Measurements from ENCODE around the gene SIM2. TPM values are rescaled to one million over a fixed set of nuclear protein-coding genes. Genes with fewer than 3 reads are reported as not detected.

Gene SIM2
- total and polyA plus RNA-seq, 2 experiments from 2014 or later: 0.16 to 0.49 TPM

GRCh38 chr21:36743446-36743845, 44.5 kb downstream of the SIM2 start (continued):
- no peak for TF ChIP-seq ZNF462 (CRISPR knock-in tag; IDR thresholded peaks at IDR 0.05)
- TF ChIP-seq EZH2 (IDR thresholded peaks at IDR 0.05; ENCODE audit: low read depth, unreplicated experiment): no peak
- TF ChIP-seq STAT1 (IDR thresholded peaks at IDR 0.05; ENCODE audit: unreplicated experiment): no peak
- TF ChIP-seq ETS1 (IDR thresholded peaks at IDR 0.05): no peak
- no peak for TF ChIP-seq ZNF114 (CRISPR knock-in tag; IDR thresholded peaks at IDR 0.05)
- TF ChIP-seq CREB1 (CRISPR knock-in tag; IDR thresholded peaks at IDR 0.05; ENCODE audit: low read depth): no peak
- no peak for TF ChIP-seq NANOG (IDR thresholded peaks at IDR 0.05; ENCODE audit: borderline replicate concordance)
- no peak for TF ChIP-seq ZNF331 (CRISPR knock-in tag; IDR thresholded peaks at IDR 0.05; ENCODE audit: low read depth)

GRCh38 chr21:36744190-36744559, 45.3 kb downstream of the SIM2 start:
- Histone ChIP-seq H3K27me3 (ENCODE audit: insufficient read depth) (peaks cover 27% of the 10 kb centered on the region), H3K79me2 (replicated peaks; ENCODE audit: insufficient read depth) (no peaks in the 10 kb centered on the region), H3F3A (replicated peaks; ENCODE audit: low read depth) (no peaks in the 10 kb centered on the region), H3K4me3 (no peak overlapping the region), H3K36me3 (ENCODE audit: insufficient read depth) (no peaks in the 10 kb centered on the region), H2AFZ (no peak overlapping the region), H3K9me2 (ENCODE audit: insufficient read depth) (no peaks in the 10 kb centered on the region), H3K4me2 (no peak overlapping the region), H4K20me1 (replicated peaks; ENCODE audit: insufficient read depth) (no peaks in the 10 kb centered on the region), H3K27ac (ENCODE audit: low read depth) (no peak overlapping the region), H3K4me1 (ENCODE audit: insufficient read depth) (peaks cover 9% of the 10 kb centered on the region)
- no peak for DNase-seq (ENCODE audit: low spot score)
- Mint-ChIP-seq H3K9me3 (no peaks in the 10 kb centered on the region; the same call in 2 of the 3 replicates), H3K27me3 (ENCODE audit: insufficient read depth, low read depth, poor library complexity) (peaks cover 43% of the 10 kb centered on the region), H3K4me1 (peaks cover 18% of the 10 kb centered on the region), H3K27ac (no peak overlapping the region), H3K36me3 (ENCODE audit: low read depth) (no peaks in the 10 kb centered on the region; the same call in 2 of the 3 replicates), H3K4me3 (no peak overlapping the region; the same call in 2 of the 3 replicates)
- no peak for ATAC-seq
- TF ChIP-seq ZNF331 (CRISPR knock-in tag; IDR thresholded peaks at IDR 0.05; ENCODE audit: low read depth) (no peak), EZH2 (IDR thresholded peaks at IDR 0.05; ENCODE audit: low read depth, unreplicated experiment) (no peak), ZNF114 (CRISPR knock-in tag; IDR thresholded peaks at IDR 0.05) (no peak), POLR2AphosphoS5 (IDR thresholded peaks at IDR 0.05; ENCODE audit: low read depth) (no peak), REST (IDR thresholded peaks at IDR 0.05; ENCODE audit: unreplicated experiment) (no peak), JUNB (IDR thresholded peaks at IDR 0.05; ENCODE audit: unreplicated experiment) (no peak)
